ENCODE results near the gene PCAT7.

DNA sequence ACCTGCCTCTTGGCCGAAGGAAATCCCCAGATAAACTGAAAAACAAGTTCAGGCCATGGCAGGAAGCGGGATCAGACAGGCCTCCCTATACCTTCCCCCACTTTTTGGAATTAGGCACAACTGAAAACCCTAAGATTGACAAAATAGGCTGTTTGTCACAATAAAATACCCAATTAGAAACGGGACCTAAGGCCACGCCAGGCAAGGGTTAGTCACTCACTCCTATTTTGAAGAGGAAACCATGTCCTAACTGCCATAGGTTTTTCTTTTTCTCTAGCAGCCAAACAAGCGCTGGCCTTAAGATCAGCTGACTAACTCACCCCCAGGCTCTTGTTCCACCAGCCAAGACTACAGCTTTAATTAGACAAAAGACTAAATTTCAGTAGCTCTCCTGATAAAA lies 26.8 kb downstream of the PCAT7 start:
- TF ChIP-seq CTCF (conservative IDR thresholded peaks at IDR 0.05; ENCODE audit: low read depth, low read length) (no peak), CHD1 (IDR thresholded peaks at IDR 0.05; ENCODE audit: low read depth, low read length) (no peak), POLR2A (IDR thresholded peaks at IDR 0.05; ENCODE audit: low read depth, low read length) (no peak), RCOR1 (IDR thresholded peaks at IDR 0.05; ENCODE audit: insufficient replicate concordance, low read length) (no peak), MAZ (IDR thresholded peaks at IDR 0.05; ENCODE audit: borderline replicate concordance, low read depth, low read length) (no peak), SMC3 (IDR thresholded peaks at IDR 0.05; ENCODE audit: low read depth, low read length) (no peak), RFX5 (IDR thresholded peaks at IDR 0.05; ENCODE audit: low read depth, low read length) (no peak), ELK1 (IDR thresholded peaks at IDR 0.05; ENCODE audit: borderline replicate concordance, low read depth, low read length) (no peak), RAD21 (IDR thresholded peaks at IDR 0.05; ENCODE audit: low read length) (no peak), MXI1 (IDR thresholded peaks at IDR 0.05; ENCODE audit: borderline replicate concordance, low read depth, low read length) (no peak), BHLHE40 (IDR thresholded peaks at IDR 0.05; ENCODE audit: low read depth, low read length) (no peak), CEBPB (IDR thresholded peaks at IDR 0.05; ENCODE audit: low read depth, low read length) (no peak)
- TF ChIP-seq, protein P1, sequence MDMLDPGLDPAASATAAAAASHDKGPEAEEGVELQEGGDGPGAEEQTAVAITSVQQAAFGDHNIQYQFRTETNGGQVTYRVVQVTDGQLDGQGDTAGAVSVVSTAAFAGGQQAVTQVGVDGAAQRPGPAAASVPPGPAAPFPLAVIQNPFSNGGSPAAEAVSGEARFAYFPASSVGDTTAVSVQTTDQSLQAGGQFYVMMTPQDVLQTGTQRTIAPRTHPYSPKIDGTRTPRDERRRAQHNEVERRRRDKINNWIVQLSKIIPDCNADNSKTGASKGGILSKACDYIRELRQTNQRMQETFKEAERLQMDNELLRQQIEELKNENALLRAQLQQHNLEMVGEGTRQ (IDR thresholded peaks at IDR 0.05; ENCODE audit: low read depth, low read length), result no peak

Measured in IMR-90 (cell line).